HEK293 (cell line): ENCODE data around the gene FPR1.

Source experiments
- CTCF ChIA-PET: fragments of 350-600 bp; formaldehyde crosslinking; extraction: SDS; loops from one replicate; lab custom pipeline; 2021; ENCODE audit warnings: antibody characterized with exemption; lab: Yijun Ruan, JAX
- POLR2A ChIA-PET: fragments of 300-600 bp; formaldehyde crosslinking; extraction: SDS; loops from one replicate; lab custom pipeline; 2020; ENCODE audit warnings: antibody characterized with exemption, inconsistent platforms; lab: Yijun Ruan, JAX
- H3K27ac ChIP-seq: fragments of 200-500 bp; sonication (Bioruptor generic); 2 replicates; pipeline ENCODE4 v1.5.1; 2014; ENCODE audit warnings: low read depth, low read length, control low read depth, inconsistent platforms; ENCODE audit errors: extremely low read depth
- H3K36me3 ChIP-seq, 2 experiments: fragments of 200-500 bp in 1 of 2; sonication (Bioruptor generic) in 1 of 2; 1 replicate in 1 of 2; 2 replicates in 1 of 2; pipeline ENCODE4 v1.5.1; 2014 to 2017; ENCODE audit warnings: inconsistent platforms in 2 of 2, low read length in 2 of 2; ENCODE audit not compliant: control insufficient read depth in 2 of 2, insufficient read depth in 1 of 2
- H3K4me1 ChIP-seq: fragments of 200-500 bp; sonication (Bioruptor generic); 2 replicates; pipeline ENCODE4 v1.5.1; 2014; ENCODE audit warnings: mild to moderate bottlenecking, low read length, inconsistent platforms; ENCODE audit not compliant: control insufficient read depth, insufficient read depth
- H3K4me3 ChIP-seq: 2 replicates; pipeline ENCODE4 v1.5.1; 2011; ENCODE audit warnings: low read depth, mild to moderate bottlenecking, control low read depth, low read length, moderate library complexity
- H3K9me3 ChIP-seq: fragments of 200-500 bp; sonication (Bioruptor generic); 2 replicates; pipeline ENCODE4 v1.5.1; 2014; ENCODE audit warnings: low read depth, low read length, inconsistent platforms; ENCODE audit not compliant: control insufficient read depth, insufficient read depth
- BCL11B ChIP-seq: fragments of 450-650 bp; formaldehyde crosslinking; IDR thresholded peaks from 2 replicates; pipeline ENCODE4 v1.5.1; 2016; ENCODE audit warnings: low read depth, missing biosample characterization, missing genetic modification characterization
- KLF17 ChIP-seq: fragments of 450-650 bp; formaldehyde crosslinking; IDR thresholded peaks from 2 replicates; pipeline ENCODE4 v1.5.1; 2016; ENCODE audit warnings: missing biosample characterization, missing genetic modification characterization
- KLF7 ChIP-seq: fragments of 450-650 bp; formaldehyde crosslinking; IDR thresholded peaks from 2 replicates; pipeline ENCODE4 v1.5.1; 2016; ENCODE audit warnings: missing biosample characterization, missing genetic modification characterization, borderline replicate concordance
- KLF9 ChIP-seq: fragments of 450-650 bp; formaldehyde crosslinking; IDR thresholded peaks from 2 replicates; pipeline ENCODE4 v1.5.1; 2016; ENCODE audit warnings: missing biosample characterization, missing genetic modification characterization, low read depth
- PBX3 ChIP-seq: sonication (generic); formaldehyde crosslinking; IDR thresholded peaks from 2 replicates; pipeline ENCODE4 v1.8.1; 2022; ENCODE audit warnings: mild to moderate bottlenecking, moderate library complexity, missing genetic modification reagents
- ZBTB1 ChIP-seq: fragments of 450-650 bp; formaldehyde crosslinking; IDR thresholded peaks from 2 replicates; pipeline ENCODE4 v1.5.1; 2016; ENCODE audit warnings: missing biosample characterization, missing genetic modification characterization
- ZBTB21 ChIP-seq: fragments of 450-650 bp; formaldehyde crosslinking; IDR thresholded peaks from 2 replicates; pipeline ENCODE4 v1.5.1; 2017; ENCODE audit warnings: missing biosample characterization, missing genetic modification characterization
- ZBTB8A ChIP-seq: fragments of 450-650 bp; formaldehyde crosslinking; IDR thresholded peaks from 2 replicates; pipeline ENCODE4 v1.5.1; 2016; ENCODE audit warnings: missing biosample characterization, missing genetic modification characterization
- ZFP37 ChIP-seq: fragments of 450-650 bp; formaldehyde crosslinking; IDR thresholded peaks from 2 replicates; pipeline ENCODE4 v1.5.1; 2016; ENCODE audit warnings: missing biosample characterization, missing genetic modification characterization
- ZNF132 ChIP-seq: fragments of 450-650 bp; formaldehyde crosslinking; IDR thresholded peaks from 2 replicates; pipeline ENCODE4 v1.5.1; 2017; ENCODE audit warnings: missing biosample characterization, missing genetic modification characterization, borderline replicate concordance
- ZNF146 ChIP-seq: fragments of 450-650 bp; formaldehyde crosslinking; IDR thresholded peaks from 2 replicates; pipeline ENCODE4 v1.5.1; 2016; ENCODE audit warnings: missing biosample characterization, missing genetic modification characterization
- ZNF184 ChIP-seq: fragments of 450-650 bp; IDR thresholded peaks from 2 replicates; pipeline ENCODE4 v1.5.1; 2018; ENCODE audit warnings: missing biosample characterization, mild to moderate bottlenecking, missing genetic modification characterization
- ZNF221 ChIP-seq: fragments of 450-650 bp; formaldehyde crosslinking; IDR thresholded peaks from 2 replicates; pipeline ENCODE4 v1.5.1; 2017; ENCODE audit warnings: missing biosample characterization, missing genetic modification characterization, borderline replicate concordance
- ZNF274 ChIP-seq, 2 experiments: fragments of 200-500 bp in 1 of 2; fragments of 450-650 bp in 1 of 2; sonication (Bioruptor generic) in 1 of 2; formaldehyde crosslinking in 1 of 2; IDR thresholded peaks; 2 replicates each; pipeline versions ENCODE4 v1.5.1 to v1.6.1; 2014 to 2016; ENCODE audit warnings: borderline replicate concordance in 1 of 2, inconsistent platforms in 1 of 2, low read length in 1 of 2, missing biosample characterization in 1 of 2, missing genetic modification characterization in 1 of 2
- ZNF311 ChIP-seq: fragments of 450-650 bp; formaldehyde crosslinking; IDR thresholded peaks from 2 replicates; pipeline ENCODE4 v1.5.1; 2017; ENCODE audit warnings: missing biosample characterization, missing genetic modification characterization, borderline replicate concordance
- ZNF354C ChIP-seq: fragments of 450-650 bp; formaldehyde crosslinking; IDR thresholded peaks from 2 replicates; pipeline ENCODE4 v1.5.1; 2016; ENCODE audit warnings: missing biosample characterization, missing genetic modification characterization, low read depth, borderline replicate concordance
- ZNF362 ChIP-seq: fragments of 450-650 bp; formaldehyde crosslinking; IDR thresholded peaks from 2 replicates; pipeline ENCODE4 v1.5.1; 2016; ENCODE audit warnings: missing biosample characterization, missing genetic modification characterization
- ZNF404 ChIP-seq: fragments of 450-650 bp; formaldehyde crosslinking; IDR thresholded peaks from 2 replicates; pipeline ENCODE4 v1.5.1; 2017; ENCODE audit warnings: missing biosample characterization, missing genetic modification characterization
- ZNF416 ChIP-seq: fragments of 450-650 bp; formaldehyde crosslinking; IDR thresholded peaks from 2 replicates; pipeline ENCODE4 v1.5.1; 2016; ENCODE audit warnings: missing biosample characterization, missing genetic modification characterization
- ZNF529 ChIP-seq: fragments of 450-650 bp; formaldehyde crosslinking; IDR thresholded peaks from 2 replicates; pipeline ENCODE4 v1.5.1; 2017; ENCODE audit warnings: missing genetic modification characterization, missing biosample characterization; ENCODE audit not compliant: insufficient replicate concordance
- ZNF548 ChIP-seq: fragments of 450-650 bp; formaldehyde crosslinking; IDR thresholded peaks from 2 replicates; pipeline ENCODE4 v1.5.1; 2016; ENCODE audit warnings: missing biosample characterization, missing genetic modification characterization
- ZNF837 ChIP-seq: fragments of 450-650 bp; formaldehyde crosslinking; IDR thresholded peaks from 2 replicates; pipeline ENCODE4 v1.5.1; 2016; ENCODE audit warnings: missing biosample characterization, missing genetic modification characterization
- ZSCAN18 ChIP-seq: fragments of 450-650 bp; formaldehyde crosslinking; IDR thresholded peaks from 2 replicates; pipeline ENCODE4 v1.5.1; 2016; ENCODE audit warnings: missing biosample characterization, missing genetic modification characterization
- ZSCAN4 ChIP-seq: fragments of 450-650 bp; formaldehyde crosslinking; IDR thresholded peaks from 2 replicates; pipeline ENCODE4 v1.5.1; 2017; ENCODE audit warnings: missing biosample characterization, missing genetic modification characterization

FPR1 gene

GRCh38 chr19:51780270-51780669, 28.6 kb upstream of the FPR1 start:
- POLR2A ChIA-PET: no interaction called here

GRCh38 chr19:51779703-51780102, 28.0 kb upstream of the FPR1 start:
- POLR2A ChIA-PET: no interaction called here
- TF ChIP-seq ZFP37 (tag by site-specific recombination): no peak
- TF ChIP-seq ZNF354C (tag by site-specific recombination): no peak
- no peak for TF ChIP-seq KLF7
- TF ChIP-seq ZNF132 (tag by site-specific recombination): no peak
- no peak for TF ChIP-seq ZNF837 (tag by site-specific recombination)
- TF ChIP-seq ZSCAN18 (tag by site-specific recombination): no peak
- TF ChIP-seq, all 188 proteins: peak for 0
- Histone ChIP-seq H3K36me3 (no peaks in the 10 kb centered on the region), H3K9me3 (no peaks in the 10 kb centered on the region), H3K4me1 (no peaks in the 10 kb centered on the region), H3K27ac (no peak overlapping the region), H3K4me3 (no peak overlapping the region)
- CTCF ChIA-PET: interaction anchor here (0.8 kb wide), 1 partner anchor 122 kb away, joined by 6 read pairs; no protein-coding TSS in a partner anchor

More at GRCh38 chr19:51780270-51780669, 28.6 kb upstream of the FPR1 start:
- Histone ChIP-seq H3K36me3 (no peaks in the 10 kb centered on the region), H3K9me3 (no peaks in the 10 kb centered on the region), H3K4me3 (no peak overlapping the region), H3K4me1 (no peaks in the 10 kb centered on the region), H3K27ac (no peak overlapping the region)
- CTCF ChIA-PET: interaction anchor here (0.6 to 1.4 kb wide), 4 partner anchors 119 to 790 kb away, joined by 3 to 6 read pairs (median 4); no protein-coding TSS in a partner anchor
- TF ChIP-seq ZNF529 (tag by site-specific recombination) (no peak), ZNF354C (tag by site-specific recombination) (no peak), ZBTB21 (tag by site-specific recombination) (no peak), KLF9 (tag by site-specific recombination) (no peak), ZNF184 (tag by site-specific recombination) (no peak)

- ChIA-PET POLR2A (no interaction called here), CTCF (interaction anchor here (0.8 to 3.3 kb wide), 2 partner anchors 122 to 172 kb away, joined by 6 to 25 read pairs; no protein-coding TSS in a partner anchor)
- H3K9me3 ChIP-seq: no peaks in the 10 kb centered on the region
- H3K36me3 ChIP-seq: no peaks in the 10 kb centered on the region
- H3K4me1 ChIP-seq: no peaks in the 10 kb centered on the region
- H3K4me3 ChIP-seq: no peak overlapping the region
- no peak overlapping the region for H3K27ac ChIP-seq
- no peak for TF ChIP-seq ZNF221
- no peak for TF ChIP-seq PBX3 (CRISPR knock-in tag)
- TF ChIP-seq ZNF416 (tag by site-specific recombination): no peak
- no peak for TF ChIP-seq ZNF146
- TF ChIP-seq ZSCAN4: no peak
- no peak for TF ChIP-seq BCL11B
- TF ChIP-seq ZNF274 (IDR thresholded peaks at IDR 0.05; ENCODE audit: low read length): no peak
- TF ChIP-seq ZNF274 (tag by site-specific recombination; IDR thresholded peaks at IDR 0.05; ENCODE audit: borderline replicate concordance): no peak
- no peak for TF ChIP-seq ZNF184 (tag by site-specific recombination)
- TF ChIP-seq ZNF362 (tag by site-specific recombination): no peak
- TF ChIP-seq ZBTB8A (tag by site-specific recombination): no peak
- TF ChIP-seq ZNF548 (tag by site-specific recombination): no peak
- TF ChIP-seq ZBTB1 (tag by site-specific recombination): no peak
- TF ChIP-seq KLF17 (tag by site-specific recombination): no peak
- no peak for TF ChIP-seq ZNF404 (tag by site-specific recombination)
- TF ChIP-seq ZNF311 (tag by site-specific recombination): no peak
Observed at GRCh38 chr19:51779181-51779580, 27.5 kb upstream of the FPR1 start.
